ENCODE measurements around the gene LAMA4.

GRCh38 chr6:112286500-112287144 lies 32.3 kb upstream of the LAMA4 start:
- TF ChIP-seq CTCF (conservative IDR thresholded peaks at IDR 0.05; ENCODE audit: low read depth, low read length) (no peak), EZH2 (IDR thresholded peaks at IDR 0.05; ENCODE audit: low read length, unreplicated experiment) (no peak)
